ENCODE measurements around the gene CCDC28B. TPM values are rescaled to one million over a fixed set of nuclear protein-coding genes. Genes with fewer than 3 reads are reported as not detected.

CCDC28B gene
- total and polyA plus RNA-seq, 2 of the 13 experiments (the other 11 are each of a cell fraction or from before 2014, with no cell fraction given) = 2.6 to 3.5 TPM

- TF ChIP-seq TEF (CRISPR knock-in tag; IDR thresholded peaks at IDR 0.05) (no peak), NR2F1 (CRISPR knock-in tag; IDR thresholded peaks at IDR 0.05) (no peak), ZGPAT (CRISPR knock-in tag; IDR thresholded peaks at IDR 0.05) (peak; percentile 81), ZNF883 (CRISPR knock-in tag; IDR thresholded peaks at IDR 0.05; ENCODE audit: not compliant biosample characterization) (peak; percentile 86), BRF2 (CRISPR knock-in tag; IDR thresholded peaks at IDR 0.05) (peak; percentile 85), NRL (CRISPR knock-in tag; IDR thresholded peaks at IDR 0.05; ENCODE audit: borderline replicate concordance) (peak; percentile 78), CEBPG (CRISPR knock-in tag; IDR thresholded peaks at IDR 0.05) (no peak), E2F5 (CRISPR knock-in tag; conservative IDR thresholded peaks at IDR 0.05) (no peak), TGIF2 (CRISPR knock-in tag; IDR thresholded peaks at IDR 0.05) (no peak; the same call in 1 of the 2 replicates), ZNF205 (CRISPR knock-in tag; IDR thresholded peaks at IDR 0.05) (peak; percentile 50), SNRNP70 (IDR thresholded peaks at IDR 0.05; ENCODE audit: low read depth, low read length) (no peak), ZNF629 (CRISPR knock-in tag; conservative IDR thresholded peaks at IDR 0.05) (no peak; the same call in 1 of the 2 replicates), RFXAP (CRISPR knock-in tag; IDR thresholded peaks at IDR 0.05; ENCODE audit: borderline replicate concordance) (peak; percentile 63)
- TF ChIP-seq, protein P1, sequence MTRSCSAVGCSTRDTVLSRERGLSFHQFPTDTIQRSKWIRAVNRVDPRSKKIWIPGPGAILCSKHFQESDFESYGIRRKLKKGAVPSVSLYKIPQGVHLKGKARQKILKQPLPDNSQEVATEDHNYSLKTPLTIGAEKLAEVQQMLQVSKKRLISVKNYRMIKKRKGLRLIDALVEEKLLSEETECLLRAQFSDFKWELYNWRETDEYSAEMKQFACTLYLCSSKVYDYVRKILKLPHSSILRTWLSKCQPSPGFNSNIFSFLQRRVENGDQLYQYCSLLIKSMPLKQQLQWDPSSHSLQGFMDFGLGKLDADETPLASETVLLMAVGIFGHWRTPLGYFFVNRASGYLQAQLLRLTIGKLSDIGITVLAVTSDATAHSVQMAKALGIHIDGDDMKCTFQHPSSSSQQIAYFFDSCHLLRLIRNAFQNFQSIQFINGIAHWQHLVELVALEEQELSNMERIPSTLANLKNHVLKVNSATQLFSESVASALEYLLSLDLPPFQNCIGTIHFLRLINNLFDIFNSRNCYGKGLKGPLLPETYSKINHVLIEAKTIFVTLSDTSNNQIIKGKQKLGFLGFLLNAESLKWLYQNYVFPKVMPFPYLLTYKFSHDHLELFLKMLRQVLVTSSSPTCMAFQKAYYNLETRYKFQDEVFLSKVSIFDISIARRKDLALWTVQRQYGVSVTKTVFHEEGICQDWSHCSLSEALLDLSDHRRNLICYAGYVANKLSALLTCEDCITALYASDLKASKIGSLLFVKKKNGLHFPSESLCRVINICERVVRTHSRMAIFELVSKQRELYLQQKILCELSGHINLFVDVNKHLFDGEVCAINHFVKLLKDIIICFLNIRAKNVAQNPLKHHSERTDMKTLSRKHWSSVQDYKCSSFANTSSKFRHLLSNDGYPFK (CRISPR knock-in tag; IDR thresholded peaks at IDR 0.05; ENCODE audit: borderline replicate concordance) = peak; percentile 75
- TF ChIP-seq, protein P2, sequence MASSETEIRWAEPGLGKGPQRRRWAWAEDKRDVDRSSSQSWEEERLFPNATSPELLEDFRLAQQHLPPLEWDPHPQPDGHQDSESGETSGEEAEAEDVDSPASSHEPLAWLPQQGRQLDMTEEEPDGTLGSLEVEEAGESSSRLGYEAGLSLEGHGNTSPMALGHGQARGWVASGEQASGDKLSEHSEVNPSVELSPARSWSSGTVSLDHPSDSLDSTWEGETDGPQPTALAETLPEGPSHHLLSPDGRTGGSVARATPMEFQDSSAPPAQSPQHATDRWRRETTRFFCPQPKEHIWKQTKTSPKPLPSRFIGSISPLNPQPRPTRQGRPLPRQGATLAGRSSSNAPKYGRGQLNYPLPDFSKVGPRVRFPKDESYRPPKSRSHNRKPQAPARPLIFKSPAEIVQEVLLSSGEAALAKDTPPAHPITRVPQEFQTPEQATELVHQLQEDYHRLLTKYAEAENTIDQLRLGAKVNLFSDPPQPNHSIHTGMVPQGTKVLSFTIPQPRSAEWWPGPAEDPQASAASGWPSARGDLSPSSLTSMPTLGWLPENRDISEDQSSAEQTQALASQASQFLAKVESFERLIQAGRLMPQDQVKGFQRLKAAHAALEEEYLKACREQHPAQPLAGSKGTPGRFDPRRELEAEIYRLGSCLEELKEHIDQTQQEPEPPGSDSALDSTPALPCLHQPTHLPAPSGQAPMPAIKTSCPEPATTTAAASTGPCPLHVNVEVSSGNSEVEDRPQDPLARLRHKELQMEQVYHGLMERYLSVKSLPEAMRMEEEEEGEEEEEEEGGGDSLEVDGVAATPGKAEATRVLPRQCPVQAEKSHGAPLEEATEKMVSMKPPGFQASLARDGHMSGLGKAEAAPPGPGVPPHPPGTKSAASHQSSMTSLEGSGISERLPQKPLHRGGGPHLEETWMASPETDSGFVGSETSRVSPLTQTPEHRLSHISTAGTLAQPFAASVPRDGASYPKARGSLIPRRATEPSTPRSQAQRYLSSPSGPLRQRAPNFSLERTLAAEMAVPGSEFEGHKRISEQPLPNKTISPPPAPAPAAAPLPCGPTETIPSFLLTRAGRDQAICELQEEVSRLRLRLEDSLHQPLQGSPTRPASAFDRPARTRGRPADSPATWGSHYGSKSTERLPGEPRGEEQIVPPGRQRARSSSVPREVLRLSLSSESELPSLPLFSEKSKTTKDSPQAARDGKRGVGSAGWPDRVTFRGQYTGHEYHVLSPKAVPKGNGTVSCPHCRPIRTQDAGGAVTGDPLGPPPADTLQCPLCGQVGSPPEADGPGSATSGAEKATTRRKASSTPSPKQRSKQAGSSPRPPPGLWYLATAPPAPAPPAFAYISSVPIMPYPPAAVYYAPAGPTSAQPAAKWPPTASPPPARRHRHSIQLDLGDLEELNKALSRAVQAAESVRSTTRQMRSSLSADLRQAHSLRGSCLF (CRISPR knock-in tag; IDR thresholded peaks at IDR 0.05; ENCODE audit: borderline replicate concordance) = peak; percentile 76; the same call in 1 of the 2 replicates
Measured at GRCh38 chr1:32179443-32180185, 20.8 kb upstream of the CCDC28B start, which contains the start of gene TXLNA (continued).
